GM12878 (cell line): Measurements from ENCODE around the gene BIN1. TPM values are rescaled to one million over a fixed set of nuclear protein-coding genes. Genes with fewer than 3 reads are reported as not detected.

Source experiments
- ATAC-seq: fragments of 200-7000 bp; cut with Tn5 transposase; 3 replicates; pipeline ENCODE4 v1.9.1; 2020; ENCODE audit warnings: mild to moderate bottlenecking, moderate library complexity
- BruUV-seq: library from RNA; stranded (reverse); fragments of 400-500 nt; replicated peaks from 2 replicates; lab custom pipeline; 2021; lab: Mats Ljungman, UMichigan
- CTCF ChIA-PET: fragments of 300-600 bp; sonication (Branson Sonifier 250); formaldehyde crosslinking; extraction: SDS; loops from one replicate; lab custom pipeline; 2021; ENCODE audit warnings: inconsistent platforms; lab: Yijun Ruan, JAX
- POLR2A ChIA-PET: fragments of 350-600 bp; formaldehyde crosslinking; extraction: SDS; loops from one replicate; lab custom pipeline; 2021; ENCODE audit warnings: inconsistent platforms; lab: Charles Lee
- RAD21 ChIA-PET: fragments of 300-600 bp; sonication (Branson Sonifier 250); formaldehyde crosslinking; loops from one replicate; lab custom pipeline; 2023; ENCODE audit warnings: antibody characterized with exemption; ENCODE audit not compliant: unreplicated experiment; lab: Charles Lee
- SMC1A ChIA-PET: fragments of 300-600 bp; sonication (Branson Sonifier 250); formaldehyde crosslinking; loops from one replicate; lab custom pipeline; 2023; ENCODE audit not compliant: unreplicated experiment, uncharacterized antibody; lab: Charles Lee
- DNase-seq: peaks from one replicate; pipeline ENCODE4 v3.0.0-alpha.2; 2011; ENCODE audit warnings: low read depth, low spot score
- FAIRE-seq: peaks from 3 replicates; lab custom pipeline; 2011; peaks lifted over from hg19 to GRCh38; lab: Jason Lieb, UNC
- H2AFZ ChIP-seq: 2 replicates; pipeline ENCODE4 v1.6.0; 2011; ENCODE audit warnings: low read depth, low read length, control low read depth; ENCODE audit not compliant: control insufficient read depth
- H3K27ac ChIP-seq: 2 replicates; pipeline ENCODE4 v1.5.1; 2011; ENCODE audit warnings: control low read depth; ENCODE audit not compliant: control insufficient read depth, insufficient read depth
- H3K27me3 ChIP-seq, 2 experiments: replicated peaks in 1 of 2; 2 replicates each; pipeline versions ENCODE4 v1.6.0 to v1.6.1; 2011; ENCODE audit warnings: low read length in 1 of 2; ENCODE audit not compliant: control insufficient read depth in 2 of 2, insufficient read depth in 2 of 2
- H3K36me3 ChIP-seq, 2 experiments: 2 replicates each; pipeline ENCODE4 v1.5.1; 2011; ENCODE audit warnings: low read length in 1 of 2; ENCODE audit not compliant: control insufficient read depth in 2 of 2, insufficient read depth in 2 of 2
- H3K4me1 ChIP-seq: 2 replicates; pipeline ENCODE4 v1.6.1; 2011; ENCODE audit warnings: mild to moderate bottlenecking, low read length, moderate library complexity, mixed read lengths; ENCODE audit not compliant: control insufficient read depth, insufficient read depth
- H3K4me2 ChIP-seq: 2 replicates; pipeline ENCODE4 v1.6.0; 2011; ENCODE audit warnings: control low read depth; ENCODE audit not compliant: control insufficient read depth, insufficient read depth
- H3K4me3 ChIP-seq: fragments of 200-600 bp; sonication (generic); 2 replicates; pipeline ENCODE4 v1.5.1; 2016
- H3K79me2 ChIP-seq: 2 replicates; pipeline ENCODE4 v1.6.0; 2011; ENCODE audit warnings: low read length; ENCODE audit not compliant: control insufficient read depth, insufficient read depth
- H3K9ac ChIP-seq: 2 replicates; pipeline ENCODE4 v1.8.0; 2011; ENCODE audit warnings: low read length, control low read depth, mixed read lengths; ENCODE audit not compliant: control insufficient read depth, insufficient read depth
- H3K9me3 ChIP-seq: replicated peaks from 3 replicates; pipeline ENCODE4 v1.5.1; 2011; ENCODE audit warnings: mild to moderate bottlenecking, low read length; ENCODE audit not compliant: control insufficient read depth, insufficient read depth
- H4K20me1 ChIP-seq: 2 replicates; pipeline ENCODE4 v1.6.0; 2011; ENCODE audit not compliant: control insufficient read depth, insufficient read depth
- ATF7 ChIP-seq: fragments of 450-650 bp; IDR thresholded peaks from 2 replicates; pipeline ENCODE4 v1.6.1; 2016; ENCODE audit warnings: low read depth, mild to moderate bottlenecking
- BCLAF1 ChIP-seq: fragments of 450-650 bp; IDR thresholded peaks from 2 replicates; pipeline ENCODE4 v1.6.1; 2017; ENCODE audit warnings: antibody characterized with exemption, mild to moderate bottlenecking, moderate library complexity
- RAD51 ChIP-seq: fragments of 450-650 bp; IDR thresholded peaks from 2 replicates; pipeline ENCODE4 v1.6.1; 2016; ENCODE audit warnings: moderate library complexity, mild to moderate bottlenecking, inconsistent platforms
- WGBS: methylation state at CpG from one replicate; pipeline ENCODE4 v1.1.6; 2016; ENCODE audit warnings: low lambda C conversion rate; ENCODE audit not compliant: insufficient replicate concordance, insufficient coverage; ENCODE audit errors: missing lambda C conversion rate; 5-methylcytosine and 5-hydroxymethylcytosine counted together
- in situ Hi-C: fragments of 300-500 bp; cut with MboI; formaldehyde crosslinking; loops from 9 replicates; pipeline ENCODE4 v1.14.3; 2018; ENCODE audit warnings: mixed read lengths
- intact Hi-C: fragments of 100-400 bp; cut with micrococcal nuclease; formaldehyde crosslinking; loops from one replicate; pipeline ENCODE4 v1.14.2; 2022; ENCODE audit not compliant: unreplicated experiment
- polyA plus RNA-seq, 11 experiments: library from polyadenylated mRNA; depleted of rRNA in 4 of 11; unstranded in 6 of 11; stranded (reverse) in 5 of 11; fragments of >200 nt; fragmentation: Nextera tagmentation in 4 of 11; fragmentation: Illumina TruSeq in 1 of 11; extraction: Ambion mirVana in 4 of 11; extraction: Trizol in 1 of 11; gene quantifications; 1 replicate in 1 of 11; 2 replicates in 10 of 11; pipeline versions ENCODE4 v1.2.1 to v1.2.3, GENCODE V29; 2011 to 2016; ENCODE audit warnings: inconsistent platforms in 2 of 11, missing spikeins in 2 of 11, low read depth in 1 of 11
- total RNA-seq, 4 experiments: library from RNA; depleted of rRNA in 3 of 4; stranded (reverse); fragments of >200 nt in 3 of 4; fragmentation: Illumina TruSeq in 1 of 4; extraction: Trizol in 1 of 4; gene quantifications; 2 replicates each; pipeline versions ENCODE4 v1.2.1 to v1.2.3, GENCODE V29; 2013 to 2021

BIN1 gene
- total and polyA plus RNA-seq, 10 of the 15 experiments (the other 5 are each of a cell fraction or from before 2014, with no cell fraction given), result 0.32 to 21.3 (median 11.2) TPM

- Histone ChIP-seq H3K4me2 (no peak overlapping the region), H3K9ac (no peak overlapping the region), H2AFZ (no peak overlapping the region), H3K4me1 (peaks cover 25% of the 10 kb centered on the region)
- no TSS peak for BruUV-seq
- TF ChIP-seq RAD51 (no peak), ATF7 (0 out of 2 replicates have a peak, but pooled peaks have one; percentile 15), BCLAF1 (no peak)
- TF ChIP-seq, all 136 proteins: peak for 1
- H3K36me3 ChIP-seq, result no peaks in the 10 kb centered on the region
- DNase-seq (no peak), FAIRE-seq (peak; percentile 27), ATAC-seq (no peak)
- no peaks in the 10 kb centered on the region for H3K79me2 ChIP-seq
- H3K27me3 ChIP-seq, result no peaks in the 10 kb centered on the region
- in situ Hi-C loops (no loop called here), intact Hi-C loops (no loop called here)
- WGBS, result 80% methylated on average over 6 of the region's 6 CpGs
- no peaks in the 10 kb centered on the region for H4K20me1 ChIP-seq
- H3K27ac ChIP-seq, result no peak overlapping the region
- no peaks in the 10 kb centered on the region for H3K9me3 ChIP-seq
- H3K4me3 ChIP-seq, result no peak overlapping the region
- RAD21 ChIA-PET, result interaction anchor here (1.3 to 2.6 kb wide), 4 partner anchors 10 to 666 kb away, joined by 3 to 22 read pairs (median 4); no protein-coding TSS in a partner anchor
- POLR2A ChIA-PET, result interaction anchor here (0.8 kb wide), 1 partner anchor 10 kb away, joined by 3 read pairs; no protein-coding TSS in a partner anchor
- SMC1A ChIA-PET, result interaction anchor here (1.0 to 1.5 kb wide), 4 partner anchors 8 to 58 kb away, joined by 3 to 7 read pairs (median 4); no protein-coding TSS in a partner anchor
- CTCF ChIA-PET, result interaction anchor here (0.9 to 3.1 kb wide), 4 partner anchors 8 to 226 kb away, joined by 3 to 20 read pairs (median 4); no protein-coding TSS in a partner anchor
These were observed 27.5 kb downstream of the BIN1 start for GRCh38 chr2:127079358-127079920.
